Measurements from ENCODE around the gene KRT3.

Gene KRT3

DNA sequence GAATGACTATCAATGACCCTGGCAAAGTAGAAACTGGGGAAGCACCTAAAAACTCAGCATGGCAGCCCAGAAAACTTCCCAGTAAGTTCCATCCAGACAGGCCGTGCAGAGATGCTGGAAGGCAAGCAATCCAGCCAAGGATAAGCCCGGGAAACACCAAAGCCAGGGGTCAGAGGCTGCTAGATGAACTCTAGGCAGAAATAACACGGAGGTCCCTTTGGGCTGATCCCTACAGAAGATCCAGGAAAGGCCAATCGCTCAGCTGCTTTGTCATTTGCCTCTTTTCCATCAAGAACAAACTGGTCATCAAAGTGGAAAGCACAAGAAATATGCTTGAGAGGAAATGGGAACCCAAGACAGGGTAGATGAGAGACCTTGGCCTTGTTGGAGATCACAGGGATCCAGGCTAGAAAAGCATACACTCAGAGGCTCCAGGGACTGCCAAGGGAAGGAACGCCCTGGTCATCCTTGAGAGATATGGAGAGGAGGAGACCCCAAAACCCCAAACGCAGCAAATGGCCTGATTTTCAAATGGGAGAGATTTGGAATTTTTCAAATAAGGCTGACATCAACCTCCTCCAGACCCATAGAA, 31.7 kb upstream of the KRT3 start:
- DNase-seq (ENCODE audit: low read depth) = no peak

DNA sequence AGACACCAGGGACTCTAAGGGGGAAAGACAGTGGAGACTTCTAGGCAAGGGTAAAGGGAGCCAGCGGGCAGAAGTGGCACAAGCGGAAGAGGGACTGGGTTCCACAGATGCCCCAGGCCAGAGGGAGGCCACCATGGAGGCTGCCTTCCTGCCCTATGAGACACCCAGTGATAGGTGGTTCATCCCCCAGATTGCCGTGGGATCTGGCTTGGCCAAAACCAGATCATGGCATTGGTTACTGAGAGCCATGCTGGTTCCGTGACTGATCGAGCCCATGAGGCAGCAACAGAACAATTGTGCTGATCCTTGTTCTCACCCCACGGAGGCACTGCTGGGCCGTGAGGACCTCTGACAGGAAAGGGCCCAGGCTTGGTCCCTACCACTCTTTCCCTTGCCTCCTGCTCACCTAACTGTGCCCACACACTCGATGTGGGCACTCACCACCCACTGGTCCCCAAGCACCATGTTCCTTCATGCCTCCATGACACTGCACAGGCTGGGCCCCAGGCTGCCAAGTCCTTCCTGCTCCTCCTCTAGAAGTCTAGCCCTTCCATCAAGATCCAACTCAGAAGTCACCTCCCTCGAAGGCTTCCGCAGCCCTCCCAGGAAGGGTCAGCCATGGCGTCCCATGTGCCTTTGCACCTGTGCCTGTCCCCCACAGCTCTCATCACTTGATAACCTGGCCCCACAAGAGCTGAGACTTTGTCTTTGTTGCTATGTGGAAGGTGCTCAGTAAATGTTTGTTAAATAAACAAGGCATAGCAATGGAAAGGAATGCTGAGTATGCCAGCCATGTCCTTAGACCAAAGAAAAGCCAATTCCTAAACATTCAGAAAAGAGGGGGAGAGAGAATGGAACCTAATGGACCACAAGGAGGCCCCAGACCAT, 30.9 kb upstream of the KRT3 start:
- DNase-seq (ENCODE audit: low read depth) = no peak

DNA sequence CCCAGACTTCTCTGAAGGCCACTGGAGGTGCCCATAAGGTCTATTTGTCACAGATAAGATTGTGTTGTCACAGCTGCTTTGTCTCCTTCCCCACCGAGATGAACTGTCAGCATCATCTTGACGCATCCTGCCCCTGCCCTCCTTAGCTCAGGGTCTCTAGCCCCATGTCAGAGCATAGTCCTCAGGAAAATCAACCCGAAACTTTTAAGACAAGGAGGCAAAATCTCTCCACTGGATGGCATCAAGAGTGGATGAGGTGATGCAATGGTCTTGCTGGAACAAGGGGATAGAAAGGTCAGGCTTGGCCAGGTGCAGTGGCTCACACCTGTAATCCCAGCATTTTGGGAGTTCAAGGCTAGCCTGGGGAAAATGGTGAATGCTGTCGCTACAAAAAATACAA, 30.0 kb upstream of the KRT3 start:
- no peak for DNase-seq (ENCODE audit: low read depth)

DNA sequence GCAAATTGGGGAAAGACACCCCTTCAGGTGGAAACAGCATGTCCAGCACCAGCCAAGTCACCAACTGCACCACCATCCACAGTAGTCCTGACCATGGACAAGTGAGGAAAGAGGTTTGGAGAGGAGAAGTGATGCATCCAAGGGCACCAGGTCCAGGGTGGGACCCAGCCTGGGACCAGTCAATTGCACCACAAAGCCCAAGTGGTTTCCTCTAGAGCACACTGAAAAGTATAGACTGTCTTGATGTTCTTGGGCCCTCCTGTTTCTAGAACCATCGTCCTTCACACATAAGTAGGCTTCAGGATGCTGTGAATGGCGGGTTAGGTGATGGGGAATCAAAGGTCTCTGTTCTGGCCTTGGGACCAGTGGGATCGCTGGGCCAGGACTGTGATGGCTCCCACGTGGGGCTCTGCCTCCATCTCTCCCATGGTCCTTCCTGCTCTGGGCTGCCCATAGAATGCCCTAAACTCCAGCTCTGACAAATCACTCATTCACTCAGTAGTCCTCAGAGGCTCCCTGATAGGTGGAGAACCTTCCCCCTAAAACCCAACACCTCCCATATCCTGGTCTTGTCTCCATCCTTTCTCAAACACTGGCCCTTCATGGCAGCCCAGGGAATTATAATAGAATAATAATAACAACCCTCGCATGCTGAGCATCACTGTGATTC, 29.0 kb upstream of the KRT3 start:
- no peak for DNase-seq (ENCODE audit: low read depth)

DNA sequence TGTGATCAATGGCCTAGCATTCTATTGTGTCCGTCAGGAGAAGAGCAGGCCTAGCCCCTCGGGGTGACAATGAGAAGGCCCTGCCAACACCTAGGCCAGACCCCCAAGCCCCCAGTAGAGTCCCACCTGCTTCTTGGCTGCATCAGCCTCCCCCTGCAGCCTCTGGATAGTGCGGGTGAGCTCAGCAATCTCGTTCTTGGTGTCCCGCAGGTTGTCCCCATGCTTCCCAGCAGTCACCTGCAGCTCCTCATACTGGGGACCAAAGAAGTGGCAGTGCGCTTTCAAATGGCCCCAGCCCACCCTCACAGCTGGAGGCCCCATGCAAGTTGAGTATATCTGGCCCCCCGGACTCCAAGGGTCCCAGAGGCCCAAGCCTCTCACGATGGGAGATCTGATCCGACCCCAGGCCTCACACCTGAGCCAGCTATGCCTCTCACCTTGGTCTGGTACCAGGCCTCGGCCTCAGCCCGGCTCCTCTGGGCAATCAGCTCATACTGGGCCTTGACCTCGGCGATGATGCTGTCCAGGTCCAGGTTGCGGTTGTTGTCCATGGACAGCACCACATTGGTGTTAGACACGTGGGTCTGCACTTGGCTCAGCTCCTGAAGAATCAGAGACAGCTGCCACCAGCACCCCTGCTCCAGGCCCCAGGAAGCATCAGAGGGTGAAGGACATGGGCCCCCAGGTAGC, 28.0 kb upstream of the KRT3 start:
- no peak for DNase-seq (ENCODE audit: low read depth)

DNA sequence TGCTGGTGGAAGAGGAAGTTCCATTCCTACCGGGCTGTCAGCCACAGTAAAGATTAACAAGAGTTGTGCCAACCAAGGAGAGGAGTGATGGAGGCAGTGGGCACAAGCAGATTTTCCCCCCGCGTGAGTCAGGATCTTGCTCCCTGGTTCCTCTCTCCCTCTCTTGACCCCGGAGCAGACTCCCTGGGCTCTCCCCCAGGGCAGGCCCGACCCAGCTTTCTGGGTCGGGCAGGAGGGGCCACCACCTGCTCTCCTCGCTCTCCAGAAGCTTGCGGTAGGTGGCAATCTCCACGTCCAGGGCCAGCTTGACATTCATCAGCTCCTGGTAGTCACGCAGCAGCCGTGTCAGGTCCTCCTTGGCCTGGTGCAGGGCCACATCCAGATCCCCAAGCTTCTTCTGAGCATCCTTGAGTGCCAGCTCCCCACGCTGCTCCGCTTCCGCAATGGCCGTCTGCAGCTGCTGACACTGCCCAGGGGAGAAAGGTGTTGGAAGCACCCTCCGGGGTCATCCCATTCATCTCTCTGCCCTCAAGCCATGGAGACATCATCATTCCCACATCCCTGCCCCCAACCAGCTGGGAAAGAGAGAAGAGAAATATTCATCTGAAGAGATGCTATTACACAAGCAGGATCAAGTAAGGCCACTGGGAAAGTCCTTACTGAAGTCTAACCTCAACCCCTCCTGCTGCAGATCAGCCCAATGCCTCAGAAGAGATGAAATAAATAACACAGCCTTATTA, 27.0 kb upstream of the KRT3 start:
- no peak for DNase-seq (ENCODE audit: low read depth)

DNA sequence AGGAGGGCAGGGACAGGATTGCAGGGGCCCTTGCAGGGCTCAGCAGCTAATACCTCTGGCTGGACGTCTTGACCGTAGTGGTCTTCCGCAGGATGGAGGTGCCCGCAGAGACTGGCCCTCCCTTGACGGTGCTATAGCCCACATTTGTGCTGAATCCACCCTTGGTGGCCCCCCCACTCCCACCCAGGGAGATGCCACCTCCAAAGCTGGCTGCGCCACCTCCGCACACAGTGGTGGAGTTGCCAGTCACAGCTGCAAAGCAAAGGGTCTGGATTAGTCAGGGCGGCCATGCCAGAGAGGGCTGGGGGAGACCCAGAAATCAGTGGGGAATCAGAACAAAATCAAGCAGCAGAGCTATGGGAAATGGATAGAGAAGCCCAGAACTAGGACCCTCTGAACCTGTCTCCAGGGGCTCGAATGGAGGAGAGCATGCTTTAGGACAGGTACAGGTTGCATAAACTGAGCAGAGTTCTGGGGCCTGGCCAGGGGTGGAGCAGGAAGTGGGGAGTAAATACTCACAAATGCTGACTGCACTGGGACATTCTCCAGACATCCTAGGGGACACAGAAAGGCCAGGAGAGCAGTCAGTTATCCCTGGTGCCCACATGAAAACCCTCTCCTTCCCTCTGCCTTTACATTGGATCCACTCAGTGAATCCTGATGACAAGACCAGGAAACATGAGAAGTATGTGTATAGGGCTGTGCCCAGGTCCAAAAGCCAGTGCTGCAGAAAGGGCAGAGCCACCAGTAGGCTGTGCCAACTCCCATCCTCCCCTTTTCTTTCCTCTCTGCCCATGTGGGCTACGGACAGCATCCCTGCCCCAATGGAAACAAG, 26.1 kb upstream of the KRT3 start:
- DNase-seq (ENCODE audit: low read depth) = no peak

DNA sequence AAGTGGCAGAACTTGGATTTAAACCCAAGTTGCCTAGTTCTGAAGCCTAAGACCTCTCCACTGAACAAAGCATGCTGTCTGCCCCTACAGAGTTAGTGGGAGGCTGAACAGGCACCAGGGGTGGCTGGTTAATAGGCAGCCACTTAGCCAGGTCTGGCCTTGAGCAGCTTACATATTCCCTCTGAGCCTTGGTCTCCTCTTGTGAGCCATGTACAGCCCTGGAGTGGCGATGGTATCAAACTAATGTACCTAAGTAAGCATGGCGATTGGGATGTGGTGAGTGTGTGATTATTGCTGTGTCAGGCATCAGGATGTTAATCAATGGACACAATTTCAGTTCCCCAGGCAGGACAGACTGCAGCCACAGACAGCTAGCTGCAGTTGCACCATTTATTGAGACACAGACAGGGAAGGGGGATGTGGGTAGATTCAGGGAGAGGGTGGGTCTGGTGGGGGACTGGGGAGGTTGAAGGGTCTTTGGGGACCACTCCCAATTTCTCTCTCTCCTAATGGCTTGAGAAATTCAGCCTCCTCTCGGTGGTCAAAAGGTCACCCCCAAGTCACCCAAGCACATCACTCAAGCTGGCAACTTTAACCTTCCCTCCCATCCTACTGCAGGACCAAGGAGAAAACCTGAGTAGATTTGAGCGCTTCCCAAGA, 25.3 kb upstream of the KRT3 start:
- no peak for DNase-seq (ENCODE audit: low read depth)

DNA sequence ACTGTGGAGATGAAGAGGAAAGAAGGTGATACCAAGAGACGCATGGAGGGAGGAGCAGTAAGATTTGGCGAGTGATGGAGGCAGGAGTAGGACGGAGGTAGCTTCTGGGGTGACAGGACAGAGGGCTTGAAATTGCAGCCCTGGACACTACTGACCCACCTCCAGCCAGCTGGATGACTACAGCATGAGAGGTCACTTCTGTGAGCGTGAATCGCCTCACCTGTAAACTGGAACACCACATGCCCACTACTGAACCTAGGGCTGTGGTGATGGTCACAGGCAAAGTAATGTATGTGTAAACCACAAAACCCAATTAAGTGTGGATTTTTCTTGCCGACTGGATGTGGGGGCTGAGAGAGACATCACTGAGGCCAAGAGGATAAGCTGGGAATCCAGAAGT, 24.6 kb upstream of the KRT3 start:
- DNase-seq (ENCODE audit: low read depth) = no peak

DNA sequence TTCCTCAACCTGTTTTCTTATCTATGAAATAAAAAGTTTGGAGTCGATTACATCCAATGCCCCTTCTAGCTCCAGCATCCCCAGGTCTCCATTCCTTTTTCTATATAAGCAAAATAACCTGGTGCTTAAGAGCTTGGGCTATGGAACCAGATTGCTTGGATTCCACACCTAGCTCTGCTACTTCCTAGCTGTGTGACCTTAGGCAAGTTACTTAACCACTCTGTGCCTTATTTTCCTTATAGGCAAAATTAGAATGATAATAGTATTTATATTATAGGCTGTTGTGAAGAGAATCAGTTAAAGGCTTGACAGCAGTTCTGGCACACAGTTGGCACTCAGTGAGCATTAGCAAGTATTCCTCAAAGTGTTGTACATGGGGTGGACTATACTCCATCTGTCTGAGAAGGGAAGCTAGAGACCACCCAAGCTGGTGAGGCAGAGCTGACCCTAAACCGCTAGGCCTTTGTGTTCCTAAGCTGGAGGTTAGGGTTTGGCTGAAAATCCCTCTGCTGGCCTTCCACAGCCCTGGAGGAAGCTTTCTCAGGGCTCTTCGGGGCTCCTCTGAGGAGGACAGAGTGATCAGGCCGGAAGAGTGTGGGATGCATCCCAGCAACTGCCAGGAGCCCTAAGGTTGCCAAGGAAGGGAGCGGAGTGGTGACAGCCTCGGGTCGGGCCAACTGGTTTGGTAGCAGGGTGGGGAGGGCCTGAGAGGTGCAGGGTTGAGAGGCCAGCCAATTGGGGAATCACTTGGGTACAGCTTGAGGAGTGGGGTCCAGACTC, 24.0 kb upstream of the KRT3 start:
- DNase-seq (ENCODE audit: low read depth) = no peak

DNA sequence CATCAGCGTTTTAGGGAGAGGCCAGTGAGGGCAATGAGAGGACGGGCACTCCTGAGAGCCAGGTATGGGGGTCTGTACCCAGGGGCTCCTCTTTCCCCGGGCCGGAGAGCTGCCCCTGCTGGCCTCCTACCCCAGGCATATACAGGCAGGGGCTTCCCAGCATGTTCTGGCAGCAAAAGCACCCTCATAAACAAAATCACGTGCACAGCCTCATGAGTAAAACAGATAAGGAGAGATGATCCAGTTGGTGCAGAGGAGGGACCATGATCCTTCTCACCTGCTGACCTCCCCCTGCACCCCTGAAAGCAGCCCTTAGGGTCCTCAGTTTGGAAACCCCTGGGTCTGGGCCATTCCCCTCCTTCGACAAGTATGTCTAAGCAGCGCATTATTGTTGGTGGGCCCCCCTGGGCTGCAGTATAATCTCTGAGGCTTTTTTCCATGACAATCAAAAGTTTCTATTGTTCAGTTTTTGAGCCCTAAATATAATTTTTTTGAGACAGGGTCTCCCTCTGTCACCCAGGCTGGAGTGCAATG, 23.0 kb upstream of the KRT3 start:
- DNase-seq (ENCODE audit: low read depth) = no peak

DNA sequence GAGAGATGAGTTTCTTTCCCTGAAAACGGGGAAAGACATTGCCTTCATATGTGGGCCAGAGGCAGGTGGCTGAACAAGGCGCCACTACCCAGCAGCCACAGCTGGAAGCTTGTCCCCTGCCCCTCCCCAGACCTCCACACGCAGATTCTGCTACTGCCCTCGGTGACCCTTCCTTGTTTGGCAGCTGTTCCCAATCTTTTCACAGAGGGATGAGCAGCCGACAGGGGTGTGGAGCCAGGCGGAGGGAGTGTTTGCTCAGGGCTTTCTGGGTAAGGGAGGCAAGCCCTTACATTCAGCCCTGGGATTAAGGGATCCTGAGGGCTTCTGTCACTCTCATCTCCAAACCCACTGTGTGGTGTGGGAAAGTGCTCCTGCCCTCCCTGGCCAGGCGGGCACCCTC, 22.5 kb upstream of the KRT3 start:
- DNase-seq (ENCODE audit: low read depth) = no peak

DNA sequence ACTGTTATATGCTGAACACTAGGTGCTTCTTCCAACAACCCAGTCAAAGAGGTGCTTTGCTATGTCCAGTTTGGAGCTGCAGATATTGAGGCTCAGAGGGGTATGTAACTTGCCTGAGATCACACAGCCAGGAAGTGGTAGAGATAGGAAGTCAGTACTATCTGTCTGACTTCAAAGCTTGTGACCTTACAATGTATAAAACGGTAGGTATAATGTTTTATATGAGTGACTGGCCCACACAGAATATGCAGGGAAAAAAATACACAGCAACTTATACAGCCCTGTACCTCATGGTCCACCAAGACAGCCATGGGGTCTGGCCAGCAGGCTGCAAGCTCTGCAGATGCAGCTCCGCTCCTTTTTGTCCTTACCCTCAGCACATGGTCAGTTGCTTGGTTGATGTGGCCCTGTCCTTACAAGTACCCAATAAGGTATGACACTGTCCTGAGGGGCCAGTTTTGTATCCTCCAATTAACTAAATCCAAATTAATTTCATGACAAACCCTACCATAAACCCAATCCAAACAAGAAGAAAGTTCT, 21.9 kb upstream of the KRT3 start:
- no peak for DNase-seq (ENCODE audit: low read depth)

DNA sequence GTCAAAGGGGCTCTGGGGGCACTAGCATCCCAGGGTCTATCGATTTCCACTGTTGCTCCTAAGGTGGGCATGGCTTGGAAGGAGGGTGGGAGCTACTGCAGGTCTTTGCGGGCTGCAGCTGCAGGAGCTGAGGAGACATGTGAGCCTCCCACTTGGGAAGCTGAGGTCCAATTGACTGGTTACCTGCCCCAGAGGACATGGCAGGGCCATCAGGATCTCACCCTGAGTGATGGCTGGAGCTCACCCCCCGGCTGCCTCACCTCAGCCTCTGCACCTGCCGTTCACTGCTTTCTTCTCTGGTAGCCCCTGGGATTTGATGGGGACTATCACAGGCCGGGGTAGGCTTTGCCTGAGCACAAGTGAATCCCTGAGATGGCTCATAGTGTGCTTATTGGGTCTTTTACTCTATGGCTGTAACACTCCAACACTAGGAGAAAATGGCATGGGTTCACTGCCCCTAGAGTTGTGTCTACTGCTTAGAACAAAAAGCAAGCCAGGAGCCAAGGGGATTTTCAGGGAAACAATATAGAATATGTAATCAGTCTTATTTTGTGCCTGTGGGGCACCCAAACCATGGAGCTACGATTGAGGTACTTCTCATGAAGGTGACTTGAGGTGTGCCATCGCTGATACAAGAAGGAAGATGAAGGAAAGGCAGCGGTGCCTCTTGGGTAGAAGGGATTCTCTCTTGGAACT, 21.2 kb upstream of the KRT3 start:
- no peak for DNase-seq (ENCODE audit: low read depth)

DNA sequence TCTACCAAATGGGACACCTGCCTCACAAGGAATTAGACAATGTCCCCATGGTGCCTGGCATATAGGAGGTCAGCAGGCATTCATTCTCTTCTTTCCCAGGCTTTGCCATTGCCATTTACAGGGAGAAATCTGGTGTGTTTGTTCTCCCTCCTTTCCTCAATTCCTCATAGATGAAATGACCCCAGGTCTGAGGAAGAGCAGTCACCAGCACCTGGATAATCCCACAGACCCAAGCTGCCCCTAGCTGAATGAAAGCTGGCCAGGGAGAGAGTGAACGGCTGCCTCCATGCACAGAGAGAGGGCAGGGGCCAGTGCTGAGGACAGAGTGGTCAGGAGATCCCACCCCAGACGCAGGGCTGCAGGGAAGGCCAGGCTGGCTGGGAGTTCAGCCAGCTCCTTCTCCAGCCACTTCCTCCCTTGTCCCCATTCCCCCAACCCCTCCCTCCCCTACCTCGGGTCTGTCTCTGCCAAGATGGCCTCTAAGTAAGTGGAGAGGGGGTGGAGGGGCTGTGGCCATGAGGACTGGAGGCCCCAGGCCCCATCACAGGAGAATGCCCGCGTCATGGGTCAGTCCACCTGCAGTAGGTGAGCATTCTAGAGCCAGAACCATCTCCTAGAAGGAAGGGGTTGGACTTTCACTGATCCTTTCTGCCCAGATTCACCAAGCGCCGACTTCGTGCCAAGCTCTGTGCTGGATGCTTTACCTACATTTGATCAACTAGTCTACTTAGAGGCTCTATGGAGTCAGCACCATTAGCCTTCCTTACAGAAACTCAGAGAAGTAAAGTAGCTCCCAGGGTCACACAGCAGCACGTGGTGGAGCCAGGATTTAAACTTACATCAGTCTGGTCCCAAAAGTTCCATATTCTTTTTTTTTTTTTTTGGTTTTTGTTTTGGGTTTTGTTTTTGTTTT, 20.0 kb upstream of the KRT3 start:
- DNase-seq (ENCODE audit: low read depth) = no peak

DNA sequence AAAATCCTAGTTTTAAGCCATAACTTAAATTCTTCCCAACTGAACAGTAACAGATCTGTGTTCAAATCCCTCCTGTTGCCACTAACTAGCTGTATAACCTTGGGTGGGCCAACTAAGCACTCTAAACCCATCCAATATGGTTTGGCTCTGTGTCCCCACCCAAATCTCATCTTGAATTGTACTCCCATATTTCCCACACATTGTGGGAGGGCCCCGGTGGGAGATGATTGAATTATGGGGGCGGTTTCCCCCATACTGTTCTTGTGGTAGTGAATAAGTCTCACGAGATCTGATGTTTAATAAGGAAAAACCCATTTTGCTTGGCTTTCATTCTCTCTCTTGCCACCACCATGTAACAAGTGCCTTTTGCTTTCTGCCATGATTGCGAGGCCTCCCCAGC, 19.2 kb upstream of the KRT3 start:
- no peak for DNase-seq (ENCODE audit: low read depth)

DNA sequence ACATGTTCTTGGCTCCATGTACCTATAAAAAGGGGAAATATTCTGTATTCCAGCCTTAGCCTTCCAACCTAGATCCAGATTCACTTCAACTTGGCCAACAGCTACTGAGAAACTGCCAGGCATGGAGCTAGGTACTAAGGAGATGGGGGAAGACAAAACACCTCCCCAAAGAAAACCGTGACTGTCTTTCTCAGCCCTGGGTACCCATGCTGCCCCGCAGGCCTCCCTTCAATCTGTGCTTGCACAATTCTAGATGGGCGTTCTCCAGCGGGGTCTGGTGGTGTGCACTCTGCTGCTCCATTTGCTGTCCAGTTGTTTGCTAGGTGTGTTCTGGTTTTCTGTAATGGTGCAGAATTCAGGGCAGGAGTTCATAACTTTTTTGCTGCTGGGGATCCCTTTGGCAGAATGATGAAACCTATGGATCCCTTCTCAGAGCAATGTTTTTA, 18.8 kb upstream of the KRT3 start:
- no peak for DNase-seq (ENCODE audit: low read depth)

Data from CMK (cell line).